ENCODE results near the gene ZAR1L.

The ZAR1L gene

DNA sequence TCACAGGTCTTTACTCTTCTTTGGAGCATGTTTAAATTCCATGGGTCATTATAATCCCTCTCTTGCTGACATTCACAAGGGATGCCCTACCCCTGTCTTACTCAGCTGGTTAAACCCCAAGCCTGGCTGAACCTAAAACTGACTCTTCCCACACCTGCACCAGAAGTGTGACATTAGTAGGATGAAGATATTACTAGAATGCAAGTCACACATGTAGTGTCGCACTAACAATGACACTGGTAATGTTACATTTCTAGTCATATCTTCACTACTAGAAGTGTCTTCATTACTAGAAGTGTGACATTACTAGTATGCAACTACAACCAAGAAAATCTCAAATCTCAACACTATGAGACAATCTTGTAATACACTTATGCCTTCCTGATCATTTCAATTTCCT, 14.2 kb downstream of the ZAR1L start:
- no peak overlapping the region for H3K4me3 ChIP-seq (ENCODE audit: low read depth, low read length)
- no peak for DNase-seq (ENCODE audit: low read depth)
- TF ChIP-seq, protein P1, sequence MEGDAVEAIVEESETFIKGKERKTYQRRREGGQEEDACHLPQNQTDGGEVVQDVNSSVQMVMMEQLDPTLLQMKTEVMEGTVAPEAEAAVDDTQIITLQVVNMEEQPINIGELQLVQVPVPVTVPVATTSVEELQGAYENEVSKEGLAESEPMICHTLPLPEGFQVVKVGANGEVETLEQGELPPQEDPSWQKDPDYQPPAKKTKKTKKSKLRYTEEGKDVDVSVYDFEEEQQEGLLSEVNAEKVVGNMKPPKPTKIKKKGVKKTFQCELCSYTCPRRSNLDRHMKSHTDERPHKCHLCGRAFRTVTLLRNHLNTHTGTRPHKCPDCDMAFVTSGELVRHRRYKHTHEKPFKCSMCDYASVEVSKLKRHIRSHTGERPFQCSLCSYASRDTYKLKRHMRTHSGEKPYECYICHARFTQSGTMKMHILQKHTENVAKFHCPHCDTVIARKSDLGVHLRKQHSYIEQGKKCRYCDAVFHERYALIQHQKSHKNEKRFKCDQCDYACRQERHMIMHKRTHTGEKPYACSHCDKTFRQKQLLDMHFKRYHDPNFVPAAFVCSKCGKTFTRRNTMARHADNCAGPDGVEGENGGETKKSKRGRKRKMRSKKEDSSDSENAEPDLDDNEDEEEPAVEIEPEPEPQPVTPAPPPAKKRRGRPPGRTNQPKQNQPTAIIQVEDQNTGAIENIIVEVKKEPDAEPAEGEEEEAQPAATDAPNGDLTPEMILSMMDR (IDR thresholded peaks at IDR 0.05; ENCODE audit: low read depth, low read length, missing control alignments) = no peak

DNA sequence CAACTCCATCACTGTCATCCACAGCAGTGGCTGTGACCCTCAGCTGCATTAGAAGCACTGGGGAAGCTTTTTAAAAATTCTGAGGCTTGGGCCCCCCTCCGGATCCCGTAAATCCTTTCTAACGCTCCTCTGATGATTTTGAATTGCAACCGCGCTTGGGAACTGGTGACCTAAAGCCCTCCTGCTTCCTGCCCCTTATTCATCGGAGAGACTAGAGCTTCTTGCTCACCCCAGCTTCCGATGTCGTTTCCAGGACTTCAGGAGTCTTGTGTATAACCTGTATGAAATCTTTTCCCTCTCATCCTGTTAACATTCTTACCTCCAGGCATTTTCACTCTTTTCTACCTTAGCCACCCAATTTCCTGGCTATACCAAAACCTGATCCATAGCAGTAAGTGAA, 14.8 kb downstream of the ZAR1L start:
- TF ChIP-seq, protein P1 (IDR thresholded peaks at IDR 0.05; ENCODE audit: low read depth, low read length, missing control alignments) = no peak
- no peak overlapping the region for H3K4me3 ChIP-seq (ENCODE audit: low read depth, low read length)
- DNase-seq (ENCODE audit: low read depth) = no peak

DNA sequence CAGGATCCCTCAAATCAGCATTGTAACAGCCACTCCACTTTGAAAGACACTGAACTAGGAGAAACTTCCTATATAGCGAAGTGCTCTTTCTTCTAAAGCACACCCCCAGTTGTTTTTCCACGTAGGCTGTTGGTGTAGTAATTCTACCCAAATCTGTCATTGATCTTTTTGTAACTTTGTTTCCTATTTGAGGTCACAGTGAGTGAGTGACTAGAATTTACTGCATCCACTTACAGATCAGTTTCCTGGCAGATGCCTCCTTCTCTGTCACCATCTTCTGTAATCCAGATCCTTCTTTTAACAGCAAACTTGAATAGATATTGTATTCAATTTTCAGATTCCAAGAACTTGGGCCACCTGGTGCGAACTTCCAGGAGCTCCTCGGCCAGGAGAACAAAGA, 15.3 kb downstream of the ZAR1L start:
- no peak overlapping the region for H3K4me3 ChIP-seq (ENCODE audit: low read depth, low read length)
- no peak for DNase-seq (ENCODE audit: low read depth)
- TF ChIP-seq, protein P1 (IDR thresholded peaks at IDR 0.05; ENCODE audit: low read depth, low read length, missing control alignments) = no peak

DNA sequence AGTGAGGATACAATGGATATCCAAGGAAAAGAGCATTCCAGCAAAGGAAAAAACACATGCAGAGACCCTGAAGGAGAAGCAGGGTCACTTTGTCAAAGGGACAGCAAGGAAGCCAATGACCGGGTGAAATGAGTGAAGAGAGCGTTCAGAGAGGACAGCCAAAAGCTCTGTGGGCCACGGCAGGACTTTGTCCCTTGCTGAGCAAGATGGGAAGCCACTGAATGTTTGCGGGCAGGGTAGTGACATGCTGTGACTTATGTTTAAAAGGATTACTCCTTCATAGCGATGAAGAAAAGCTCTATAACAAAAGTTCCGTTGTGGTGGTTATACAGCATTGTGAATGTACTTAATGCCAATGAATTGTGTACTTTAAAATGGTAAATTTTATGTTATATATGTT, 16.5 kb downstream of the ZAR1L start:
- no peak for DNase-seq (ENCODE audit: low read depth)
- TF ChIP-seq, protein P1 (IDR thresholded peaks at IDR 0.05; ENCODE audit: low read depth, low read length, missing control alignments) = no peak
- no peak overlapping the region for H3K4me3 ChIP-seq (ENCODE audit: low read depth, low read length)

DNA sequence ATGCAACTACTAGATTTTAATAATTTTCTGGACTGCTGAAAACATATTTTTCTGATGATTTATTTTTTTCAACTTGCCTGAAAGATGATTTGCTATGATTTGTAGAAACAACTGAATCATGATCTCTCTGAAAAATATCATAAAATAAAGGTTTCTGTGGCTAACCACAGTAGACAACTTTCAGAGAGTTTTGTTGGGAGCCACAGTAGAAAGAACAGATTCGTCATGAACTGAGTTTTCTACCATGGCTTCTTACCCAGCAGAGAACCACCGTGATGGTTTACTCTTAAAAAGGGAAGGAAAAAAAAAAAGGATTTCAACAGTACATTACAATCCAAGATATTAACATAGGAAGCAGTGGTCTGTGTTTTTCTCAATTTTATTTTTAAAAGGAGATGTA, 18.0 kb downstream of the ZAR1L start:
- no peak for DNase-seq (ENCODE audit: low read depth)
- H3K4me3 ChIP-seq (ENCODE audit: low read depth, low read length) = no peak overlapping the region
- TF ChIP-seq, protein P1 (IDR thresholded peaks at IDR 0.05; ENCODE audit: low read depth, low read length, missing control alignments) = no peak

DNA sequence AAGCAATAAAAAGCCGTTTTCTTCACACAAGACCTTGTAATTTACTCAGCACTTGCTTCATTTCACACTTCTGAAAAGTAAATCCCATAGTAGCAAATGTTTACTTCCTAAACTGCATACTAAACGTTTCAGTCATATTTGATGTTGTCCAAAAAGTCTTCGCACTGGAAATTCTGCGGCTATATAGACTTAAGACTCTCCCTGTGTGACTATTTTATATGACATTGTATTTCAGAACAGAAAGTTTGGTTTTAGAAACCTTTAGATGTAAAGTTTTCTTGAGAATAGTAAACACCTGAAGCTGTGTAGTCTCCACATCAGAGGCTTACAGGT, 29.6 kb downstream of the ZAR1L start:
- TF ChIP-seq, protein P1 (IDR thresholded peaks at IDR 0.05; ENCODE audit: low read depth, low read length, missing control alignments) = no peak
- H3K4me3 ChIP-seq (ENCODE audit: low read depth, low read length) = no peak overlapping the region
- DNase-seq (ENCODE audit: low read depth) = no peak

DNA sequence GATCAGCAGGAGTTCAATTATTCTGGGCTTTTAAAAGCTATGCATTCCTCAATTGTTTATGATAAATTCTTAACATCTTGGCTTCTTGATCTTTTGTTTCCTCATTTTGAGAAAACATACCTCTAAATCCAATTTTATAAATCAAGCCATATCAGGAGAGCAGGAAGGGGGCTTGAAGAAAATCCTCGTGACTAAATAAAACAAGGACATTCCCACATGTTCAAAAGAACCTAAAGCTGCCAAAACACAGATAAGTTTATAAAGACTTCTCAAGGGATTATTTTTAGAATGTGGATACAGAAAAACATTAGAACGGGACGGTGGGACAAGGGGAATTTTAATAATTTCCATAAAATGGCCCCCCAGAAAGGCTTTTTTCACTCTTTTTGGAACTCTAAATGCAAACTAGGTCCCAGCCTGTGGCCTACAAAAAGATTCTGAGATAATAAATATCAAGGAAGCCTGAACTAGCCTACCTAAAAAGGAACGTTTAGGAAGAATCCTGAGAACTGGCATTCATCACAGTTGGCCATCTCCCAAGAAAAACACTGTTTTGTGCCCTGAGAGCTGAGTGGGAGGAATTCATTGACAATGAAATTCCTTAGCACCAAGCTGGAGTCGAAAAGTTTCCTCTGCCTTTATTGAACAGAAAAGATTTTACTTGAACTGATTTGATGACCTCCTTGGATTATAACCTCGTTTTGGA, 30.1 kb downstream of the ZAR1L start:
- H3K4me3 ChIP-seq (ENCODE audit: low read depth, low read length) = no peak overlapping the region
- TF ChIP-seq, protein P1 (IDR thresholded peaks at IDR 0.05; ENCODE audit: low read depth, low read length, missing control alignments) = no peak
- no peak for DNase-seq (ENCODE audit: low read depth)
